PFSK-1 (cell line): ENCODE results near the gene NDRG2.

Experiments
- POLR2AphosphoS5 ChIP-seq: IDR thresholded peaks from 2 replicates; pipeline ENCODE4 v1.6.1; 2012; ENCODE audit warnings: low read depth, mild to moderate bottlenecking, control low read depth, low read length, moderate library complexity
- SIN3A ChIP-seq: IDR thresholded peaks from 2 replicates; pipeline ENCODE4 v1.6.1; 2012; ENCODE audit warnings: mild to moderate bottlenecking, low read length, moderate library complexity, borderline replicate concordance; ENCODE audit not compliant: insufficient read depth
- TAF1 ChIP-seq: IDR thresholded peaks from 2 replicates; pipeline ENCODE4 v1.6.1; 2012; ENCODE audit warnings: low read length, control low read depth, borderline replicate concordance; ENCODE audit not compliant: insufficient read depth
- TF ChIP-seq, protein P1 (sequence below), 2 experiments: IDR thresholded peaks; 2 replicates each; pipeline versions ENCODE4 v1.6.1 to v1.8.0; 2011 to 2012; ENCODE audit warnings: low read depth in 2 of 2, low read length in 2 of 2, control low read depth in 1 of 2, inconsistent platforms in 1 of 2, mild to moderate bottlenecking in 1 of 2, moderate library complexity in 1 of 2; ENCODE audit not compliant: insufficient read depth in 1 of 2

- TF ChIP-seq SIN3A (no peak), TAF1 (no peak), POLR2AphosphoS5 (no peak)
- TF ChIP-seq, protein P1, sequence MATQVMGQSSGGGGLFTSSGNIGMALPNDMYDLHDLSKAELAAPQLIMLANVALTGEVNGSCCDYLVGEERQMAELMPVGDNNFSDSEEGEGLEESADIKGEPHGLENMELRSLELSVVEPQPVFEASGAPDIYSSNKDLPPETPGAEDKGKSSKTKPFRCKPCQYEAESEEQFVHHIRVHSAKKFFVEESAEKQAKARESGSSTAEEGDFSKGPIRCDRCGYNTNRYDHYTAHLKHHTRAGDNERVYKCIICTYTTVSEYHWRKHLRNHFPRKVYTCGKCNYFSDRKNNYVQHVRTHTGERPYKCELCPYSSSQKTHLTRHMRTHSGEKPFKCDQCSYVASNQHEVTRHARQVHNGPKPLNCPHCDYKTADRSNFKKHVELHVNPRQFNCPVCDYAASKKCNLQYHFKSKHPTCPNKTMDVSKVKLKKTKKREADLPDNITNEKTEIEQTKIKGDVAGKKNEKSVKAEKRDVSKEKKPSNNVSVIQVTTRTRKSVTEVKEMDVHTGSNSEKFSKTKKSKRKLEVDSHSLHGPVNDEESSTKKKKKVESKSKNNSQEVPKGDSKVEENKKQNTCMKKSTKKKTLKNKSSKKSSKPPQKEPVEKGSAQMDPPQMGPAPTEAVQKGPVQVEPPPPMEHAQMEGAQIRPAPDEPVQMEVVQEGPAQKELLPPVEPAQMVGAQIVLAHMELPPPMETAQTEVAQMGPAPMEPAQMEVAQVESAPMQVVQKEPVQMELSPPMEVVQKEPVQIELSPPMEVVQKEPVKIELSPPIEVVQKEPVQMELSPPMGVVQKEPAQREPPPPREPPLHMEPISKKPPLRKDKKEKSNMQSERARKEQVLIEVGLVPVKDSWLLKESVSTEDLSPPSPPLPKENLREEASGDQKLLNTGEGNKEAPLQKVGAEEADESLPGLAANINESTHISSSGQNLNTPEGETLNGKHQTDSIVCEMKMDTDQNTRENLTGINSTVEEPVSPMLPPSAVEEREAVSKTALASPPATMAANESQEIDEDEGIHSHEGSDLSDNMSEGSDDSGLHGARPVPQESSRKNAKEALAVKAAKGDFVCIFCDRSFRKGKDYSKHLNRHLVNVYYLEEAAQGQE (IDR thresholded peaks at IDR 0.05; ENCODE audit: insufficient read depth in 1 of 2, low read depth in 2 of 2, low read length in 2 of 2) = no peak
Observed at GRCh38 chr14:21030531-21030930, 5.7 kb upstream of the NDRG2 start.
